HL-60 (cell line): ENCODE results near the gene USF3.

Experiments used
- GABPA ChIP-seq: IDR thresholded peaks from 2 replicates; pipeline ENCODE4 v1.6.1; 2012; ENCODE audit warnings: low read depth
- POLR2AphosphoS5 ChIP-seq: IDR thresholded peaks from 2 replicates; pipeline ENCODE4 v1.6.1; 2012; ENCODE audit warnings: low read depth
- TF ChIP-seq, protein P1 (sequence below): IDR thresholded peaks from one replicate; pipeline ENCODE4 v1.5.1; 2011; ENCODE audit warnings: low read length, control low read depth, inconsistent platforms; ENCODE audit not compliant: insufficient read depth
- TF ChIP-seq, protein P2 (sequence below): IDR thresholded peaks from 2 replicates; pipeline ENCODE4 v1.6.1; 2012; ENCODE audit warnings: low read depth; ENCODE audit not compliant: insufficient replicate concordance

DNA sequence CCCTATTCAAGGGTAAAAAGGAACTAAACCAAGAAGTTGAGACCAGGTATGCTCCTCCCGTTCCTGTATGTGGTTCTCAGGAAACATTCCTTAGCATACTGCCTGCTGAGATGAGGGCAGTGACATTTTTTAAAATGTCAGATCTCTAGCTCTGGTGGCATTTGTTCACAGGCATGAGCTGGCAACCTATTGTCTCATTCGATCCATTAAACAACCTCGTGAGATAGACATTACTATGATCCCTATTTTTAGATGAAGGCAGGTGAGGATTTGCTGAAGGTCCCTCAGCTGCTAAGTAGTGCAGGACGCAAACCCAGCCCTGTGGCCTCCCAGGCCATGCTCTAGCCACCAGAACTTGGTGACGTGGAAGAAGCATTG, 89.2 kb downstream of the USF3 start:
- TF ChIP-seq POLR2AphosphoS5 (no peak), GABPA (no peak)
- TF ChIP-seq, protein P1, sequence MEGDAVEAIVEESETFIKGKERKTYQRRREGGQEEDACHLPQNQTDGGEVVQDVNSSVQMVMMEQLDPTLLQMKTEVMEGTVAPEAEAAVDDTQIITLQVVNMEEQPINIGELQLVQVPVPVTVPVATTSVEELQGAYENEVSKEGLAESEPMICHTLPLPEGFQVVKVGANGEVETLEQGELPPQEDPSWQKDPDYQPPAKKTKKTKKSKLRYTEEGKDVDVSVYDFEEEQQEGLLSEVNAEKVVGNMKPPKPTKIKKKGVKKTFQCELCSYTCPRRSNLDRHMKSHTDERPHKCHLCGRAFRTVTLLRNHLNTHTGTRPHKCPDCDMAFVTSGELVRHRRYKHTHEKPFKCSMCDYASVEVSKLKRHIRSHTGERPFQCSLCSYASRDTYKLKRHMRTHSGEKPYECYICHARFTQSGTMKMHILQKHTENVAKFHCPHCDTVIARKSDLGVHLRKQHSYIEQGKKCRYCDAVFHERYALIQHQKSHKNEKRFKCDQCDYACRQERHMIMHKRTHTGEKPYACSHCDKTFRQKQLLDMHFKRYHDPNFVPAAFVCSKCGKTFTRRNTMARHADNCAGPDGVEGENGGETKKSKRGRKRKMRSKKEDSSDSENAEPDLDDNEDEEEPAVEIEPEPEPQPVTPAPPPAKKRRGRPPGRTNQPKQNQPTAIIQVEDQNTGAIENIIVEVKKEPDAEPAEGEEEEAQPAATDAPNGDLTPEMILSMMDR, result no peak
- TF ChIP-seq, protein P2, sequence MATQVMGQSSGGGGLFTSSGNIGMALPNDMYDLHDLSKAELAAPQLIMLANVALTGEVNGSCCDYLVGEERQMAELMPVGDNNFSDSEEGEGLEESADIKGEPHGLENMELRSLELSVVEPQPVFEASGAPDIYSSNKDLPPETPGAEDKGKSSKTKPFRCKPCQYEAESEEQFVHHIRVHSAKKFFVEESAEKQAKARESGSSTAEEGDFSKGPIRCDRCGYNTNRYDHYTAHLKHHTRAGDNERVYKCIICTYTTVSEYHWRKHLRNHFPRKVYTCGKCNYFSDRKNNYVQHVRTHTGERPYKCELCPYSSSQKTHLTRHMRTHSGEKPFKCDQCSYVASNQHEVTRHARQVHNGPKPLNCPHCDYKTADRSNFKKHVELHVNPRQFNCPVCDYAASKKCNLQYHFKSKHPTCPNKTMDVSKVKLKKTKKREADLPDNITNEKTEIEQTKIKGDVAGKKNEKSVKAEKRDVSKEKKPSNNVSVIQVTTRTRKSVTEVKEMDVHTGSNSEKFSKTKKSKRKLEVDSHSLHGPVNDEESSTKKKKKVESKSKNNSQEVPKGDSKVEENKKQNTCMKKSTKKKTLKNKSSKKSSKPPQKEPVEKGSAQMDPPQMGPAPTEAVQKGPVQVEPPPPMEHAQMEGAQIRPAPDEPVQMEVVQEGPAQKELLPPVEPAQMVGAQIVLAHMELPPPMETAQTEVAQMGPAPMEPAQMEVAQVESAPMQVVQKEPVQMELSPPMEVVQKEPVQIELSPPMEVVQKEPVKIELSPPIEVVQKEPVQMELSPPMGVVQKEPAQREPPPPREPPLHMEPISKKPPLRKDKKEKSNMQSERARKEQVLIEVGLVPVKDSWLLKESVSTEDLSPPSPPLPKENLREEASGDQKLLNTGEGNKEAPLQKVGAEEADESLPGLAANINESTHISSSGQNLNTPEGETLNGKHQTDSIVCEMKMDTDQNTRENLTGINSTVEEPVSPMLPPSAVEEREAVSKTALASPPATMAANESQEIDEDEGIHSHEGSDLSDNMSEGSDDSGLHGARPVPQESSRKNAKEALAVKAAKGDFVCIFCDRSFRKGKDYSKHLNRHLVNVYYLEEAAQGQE, result no peak
